HepG2 (cell line): ENCODE data around the gene ZNF618. TPM values are rescaled to one million over a fixed set of nuclear protein-coding genes. Genes with fewer than 3 reads are reported as not detected.

Experiments used
- ATAC-seq: fragments of 200-7000 bp; cut with Tn5 transposase; 3 replicates; pipeline ENCODE4 v1.9.1; 2020; ENCODE audit warnings: mild to moderate bottlenecking, moderate library complexity
- BruUV-seq: library from RNA; stranded (reverse); fragments of 400-500 nt; replicated peaks from 2 replicates; lab custom pipeline; 2021; lab: Mats Ljungman, UMichigan
- CTCF ChIA-PET: fragments of 300-600 bp; formaldehyde crosslinking; extraction: SDS; loops from one replicate; lab custom pipeline; 2021; ENCODE audit warnings: low total read pairs, inconsistent platforms, low intra/inter-chr PET ratio; lab: Yijun Ruan, JAX
- POLR2A ChIA-PET: fragments of 350-600 bp; sonication (Branson Sonifier 250); formaldehyde crosslinking; loops from one replicate; lab custom pipeline; 2020; ENCODE audit warnings: antibody characterized with exemption, inconsistent platforms; lab: Yijun Ruan, JAX
- DNase-seq: peaks from one replicate; pipeline ENCODE4 v3.0.0-alpha.2; 2015; ENCODE audit warnings: low spot score
- FAIRE-seq: peaks from 3 replicates; lab custom pipeline; 2011; peaks lifted over from hg19 to GRCh38; lab: Jason Lieb, UNC
- H2AFZ ChIP-seq: one replicate; pipeline ENCODE4 v1.6.1; 2011; ENCODE audit warnings: low read length, inconsistent platforms
- H3K27ac ChIP-seq: fragments of 300-600 bp; 3 replicates; pipeline ENCODE4 v1.8.0; 2011; ENCODE audit warnings: mixed run types, mild to moderate bottlenecking, mixed read lengths, low read length, inconsistent platforms; ENCODE audit not compliant: insufficient read depth; ENCODE audit errors: extremely low read length
- H3K27me3 ChIP-seq, 2 experiments: fragments of 200-600 bp in 1 of 2; 2 replicates in 1 of 2; 3 replicates in 1 of 2; pipeline versions ENCODE4 v1.6.0 to v1.8.0; 2011; ENCODE audit warnings: low read length in 2 of 2, mild to moderate bottlenecking in 2 of 2, moderate library complexity in 2 of 2, inconsistent platforms in 1 of 2; ENCODE audit not compliant: insufficient read depth in 2 of 2, control insufficient read depth in 1 of 2
- H3K36me3 ChIP-seq, 2 experiments: fragments of 200-600 bp in 1 of 2; replicated peaks in 1 of 2; 2 replicates in 1 of 2; 3 replicates in 1 of 2; pipeline versions ENCODE4 v1.5.1 to v1.8.0; 2011; ENCODE audit warnings: low read length in 2 of 2, inconsistent platforms in 1 of 2; ENCODE audit not compliant: insufficient read depth in 2 of 2, control insufficient read depth in 1 of 2
- H3K4me1 ChIP-seq: 2 replicates; pipeline ENCODE4 v1.5.1; 2012; ENCODE audit warnings: low read length, inconsistent platforms; ENCODE audit not compliant: insufficient read depth
- H3K4me2 ChIP-seq: 2 replicates; pipeline ENCODE4 v1.6.0; 2011; ENCODE audit warnings: low read depth, low read length, inconsistent platforms
- H3K4me3 ChIP-seq, 3 experiments: fragments of 200-600 bp in 1 of 3; sonication (generic), shearing (Covaris generic) in 1 of 3; replicated peaks in 1 of 3; 2 replicates each; pipeline ENCODE4 v1.5.1; 2011 to 2016; ENCODE audit warnings: low read length in 3 of 3, inconsistent platforms in 2 of 3, low read depth in 2 of 3, mild to moderate bottlenecking in 2 of 3, control low read depth in 1 of 3, mixed read lengths in 1 of 3; ENCODE audit not compliant: insufficient read depth in 1 of 3
- H3K79me2 ChIP-seq: one replicate; pipeline ENCODE4 v1.6.1; 2011; ENCODE audit warnings: low read length, inconsistent platforms; ENCODE audit not compliant: insufficient read depth
- H3K9ac ChIP-seq: 2 replicates; pipeline ENCODE4 v1.6.0; 2011; ENCODE audit warnings: mild to moderate bottlenecking, low read depth, low read length, inconsistent platforms; ENCODE audit not compliant: insufficient read depth
- H3K9me3 ChIP-seq: 2 replicates; pipeline ENCODE4 v1.5.1; 2012; ENCODE audit warnings: mild to moderate bottlenecking, low read length
- H4K20me1 ChIP-seq: 2 replicates; pipeline ENCODE4 v1.6.0; 2011; ENCODE audit warnings: inconsistent platforms, mild to moderate bottlenecking, low read length, moderate library complexity; ENCODE audit not compliant: insufficient read depth
- ARNT ChIP-seq: fragments of 450-650 bp; IDR thresholded peaks from 2 replicates; pipeline ENCODE4 v1.6.1; 2017
- CTCF ChIP-seq: sonication (generic); formaldehyde crosslinking; IDR thresholded peaks from 2 replicates; pipeline ENCODE4 v1.5.0; 2020; ENCODE audit warnings: mild to moderate bottlenecking, missing genetic modification reagents, moderate library complexity
- FOSL1 ChIP-seq: sonication (generic); formaldehyde crosslinking; IDR thresholded peaks from 2 replicates; pipeline ENCODE4 v1.9.0; 2021; ENCODE audit warnings: missing genetic modification reagents, borderline replicate concordance
- FOXK2 ChIP-seq: fragments of 450-650 bp; IDR thresholded peaks from 2 replicates; pipeline ENCODE4 v1.6.1; 2016
- JUND ChIP-seq: sonication (generic); formaldehyde crosslinking; IDR thresholded peaks from 2 replicates; pipeline ENCODE4 v1.8.0; 2022; ENCODE audit warnings: mild to moderate bottlenecking, missing genetic modification reagents
- KLF13 ChIP-seq: sonication (generic); formaldehyde crosslinking; IDR thresholded peaks from 2 replicates; pipeline ENCODE4 v1.4.0; 2020; ENCODE audit warnings: mild to moderate bottlenecking, missing genetic modification reagents
- PHF21A ChIP-seq: sonication (generic); formaldehyde crosslinking; IDR thresholded peaks from 2 replicates; pipeline ENCODE4 v1.5.0; 2020; ENCODE audit warnings: mild to moderate bottlenecking, missing genetic modification reagents
- RFXAP ChIP-seq: sonication (generic); formaldehyde crosslinking; IDR thresholded peaks from 2 replicates; pipeline ENCODE4 v1.4.0; 2020; ENCODE audit warnings: missing genetic modification reagents, borderline replicate concordance
- SUZ12 ChIP-seq: fragments of 150-350 bp; IDR thresholded peaks from 2 replicates; pipeline ENCODE4 v1.6.1; 2014; ENCODE audit warnings: low read depth, low read length
- TEAD3 ChIP-seq: optimal IDR thresholded peaks from 2 replicates; pipeline ENCODE3; 2016; ENCODE audit warnings: borderline replicate concordance
- ZEB1 ChIP-seq: IDR thresholded peaks from 2 replicates; pipeline ENCODE4 v1.6.1; 2012; ENCODE audit warnings: mild to moderate bottlenecking, low read depth, inconsistent platforms; ENCODE audit not compliant: insufficient replicate concordance
- ZFAT ChIP-seq: sonication (generic); formaldehyde crosslinking; conservative IDR thresholded peaks from 2 replicates; pipeline ENCODE4 v1.8.1; 2023; ENCODE audit warnings: missing genetic modification reagents, inconsistent platforms
- ZNF256 ChIP-seq: sonication (generic); formaldehyde crosslinking; conservative IDR thresholded peaks from 2 replicates; pipeline ENCODE4 v1.4.0; 2020; ENCODE audit warnings: missing genetic modification reagents
- ZNF441 ChIP-seq: sonication (generic); formaldehyde crosslinking; IDR thresholded peaks from 2 replicates; pipeline ENCODE4 v1.7.0; 2021; ENCODE audit warnings: missing genetic modification reagents, borderline replicate concordance
- ZNF557 ChIP-seq: sonication (generic); formaldehyde crosslinking; IDR thresholded peaks from 2 replicates; pipeline ENCODE4 v1.4.0; 2020; ENCODE audit warnings: missing genetic modification reagents
- ZNF766 ChIP-seq: sonication (generic); formaldehyde crosslinking; IDR thresholded peaks from 2 replicates; pipeline ENCODE4 v1.5.0; 2020; ENCODE audit warnings: missing genetic modification reagents, borderline replicate concordance
- ZNF768 ChIP-seq: sonication (generic); formaldehyde crosslinking; IDR thresholded peaks from 2 replicates; pipeline ENCODE4 v1.4.0; 2020; ENCODE audit warnings: missing genetic modification reagents
- WGBS: methylation state at CpG from one replicate; pipeline ENCODE4 v1.1.6; 2017; ENCODE audit warnings: low lambda C conversion rate; 5-methylcytosine and 5-hydroxymethylcytosine counted together
- in situ Hi-C: cut with HindIII; loops from 2 replicates; pipeline ENCODE4 v1.10.0; 2017; ENCODE audit warnings: low pct_unique_long_range_greater_than_20kb; ENCODE audit not compliant: extremely low pct_ligation_motif_present
- intact Hi-C: fragments of 100-400 bp; cut with micrococcal nuclease; formaldehyde crosslinking; loops from one replicate; pipeline ENCODE4 v1.10.0; 2022; ENCODE audit not compliant: unreplicated experiment
- polyA plus RNA-seq, 8 experiments: library from polyadenylated mRNA; depleted of rRNA in 3 of 8; stranded (reverse) in 7 of 8; unstranded in 1 of 8; fragments of >200 nt; fragmentation: Illumina TruSeq in 4 of 8; extraction: Trizol in 4 of 8; gene quantifications; 2 replicates each; pipeline versions ENCODE4 v1.2.1 to v1.2.3, GENCODE V29; 2011 to 2016; ENCODE audit warnings: low read depth in 4 of 8, missing spikeins in 1 of 8, mixed read lengths in 1 of 8; ENCODE audit not compliant: insufficient read depth in 1 of 8
- total RNA-seq, 5 experiments: library from RNA; depleted of rRNA; stranded (reverse); fragments of >200 nt; fragmentation: Illumina TruSeq; extraction: Trizol; gene quantifications; 2 replicates each; pipeline ENCODE4 v1.2.3, GENCODE V29; 2016; ENCODE audit warnings: low read depth in 1 of 5

The ZNF618 gene
- total and polyA plus RNA-seq, 2 of the 13 experiments (the other 11 are each of a cell fraction or from before 2014, with no cell fraction given): 0.07 TPM

GRCh38 chr9:114035221-114035844 is 159.2 kb downstream of the ZNF618 start:
- TF ChIP-seq ZEB1: no peak
- TF ChIP-seq ARNT: no peak
- no peak overlapping the region for H2AFZ ChIP-seq
- intact Hi-C loops: no loop called here
- no peak for DNase-seq
- peaks cover 1 to 37% of the 10 kb centered on the region in 2 experiments; a peak in 4 of 5 replicates for H3K27me3 ChIP-seq
- no peak overlapping the region for H3K9ac ChIP-seq
- FAIRE-seq: no peak
- H3K4me1 ChIP-seq: peaks cover 7% of the 10 kb centered on the region
- H3K4me3 ChIP-seq: no peak overlapping the region
- POLR2A ChIA-PET: no interaction called here
- H3K36me3 ChIP-seq: no peaks in the 10 kb centered on the region
- ATAC-seq: peak; percentile 49
- H3K4me2 ChIP-seq: no peak overlapping the region
- no peaks in the 10 kb centered on the region for H4K20me1 ChIP-seq
- BruUV-seq: no TSS peak
- no peaks in the 10 kb centered on the region for H3K79me2 ChIP-seq
- WGBS: 49% methylated on average over 12 of the region's 17 CpGs
- in situ Hi-C loops: loop anchor here (25.0 kb wide), 1 partner anchor 298 kb away; no protein-coding TSS in a partner anchor
- H3K9me3 ChIP-seq: no peaks in the 10 kb centered on the region
- H3K27ac ChIP-seq: no peak overlapping the region
- CTCF ChIA-PET: no interaction called here

- Histone ChIP-seq H2AFZ (no peak overlapping the region), H3K4me1 (peaks cover 7% of the 10 kb centered on the region), H4K20me1 (no peaks in the 10 kb centered on the region), H3K4me2 (no peak overlapping the region), H3K9me3 (no peaks in the 10 kb centered on the region), H3K36me3 (no peaks in the 10 kb centered on the region), H3K79me2 (no peaks in the 10 kb centered on the region), H3K27ac (no peak overlapping the region), H3K9ac (no peak overlapping the region), H3K27me3 (peaks cover 1 to 32% of the 10 kb centered on the region in 2 experiments; a peak in 4 of 5 replicates), H3K4me3 (no peak overlapping the region)
- DNase-seq (no peak), ATAC-seq (peak; percentile 10; the same call in 1 of the 3 replicates), FAIRE-seq (no peak)
- BruUV-seq: no TSS peak
- in situ Hi-C loops: loop anchor here (25.0 kb wide), 1 partner anchor 299 kb away; no protein-coding TSS in a partner anchor
- POLR2A ChIA-PET: no interaction called here
- intact Hi-C loops: no loop called here
- WGBS: 56% methylated on average over 18 of the region's 18 CpGs
- CTCF ChIA-PET: no interaction called here
- TF ChIP-seq ZNF766: no peak
- no peak for TF ChIP-seq FOSL1 (CRISPR knock-in tag)
- TF ChIP-seq ZNF768: no peak
- TF ChIP-seq ZNF256 (CRISPR knock-in tag): no peak
- TF ChIP-seq JUND: no peak
- no peak for TF ChIP-seq ZFAT
- no peak for TF ChIP-seq ZNF557 (CRISPR knock-in tag)
- peak; percentile 25 for TF ChIP-seq CTCF
- TF ChIP-seq FOXK2: no peak
- no peak for TF ChIP-seq ZNF441
- TF ChIP-seq PHF21A (CRISPR knock-in tag): no peak
- no peak for TF ChIP-seq SUZ12
- TF ChIP-seq RFXAP (CRISPR knock-in tag): no peak
- TF ChIP-seq KLF13 (CRISPR knock-in tag): no peak
- peak; percentile 91 for TF ChIP-seq TEAD3
Measured at GRCh38 chr9:114035845-114036801, 160.0 kb downstream of the ZNF618 start.
